ENCODE measurements around the gene CACNA2D2. TPM values are rescaled to one million over a fixed set of nuclear protein-coding genes. Genes with fewer than 3 reads are reported as not detected.

CACNA2D2 gene
- total RNA-seq, 1 experiment from 2014 or later, result 0.59 TPM

GRCh38 chr3:50393061-50393460 is 110.4 kb downstream of the CACNA2D2 start:
- in situ Hi-C loops (cut with HindIII; ENCODE audit: low pct_unique_long_range_greater_than_20kb, low sequenced_read_pairs), result no loop called here
- Histone ChIP-seq H3K4me1 (ENCODE audit: control insufficient read depth, insufficient read depth, low read length) (no peaks in the 10 kb centered on the region), H3K4me3 (ENCODE audit: low read depth in 2 of 2, low read length in 2 of 2) (no peak overlapping the region), H3K27me3 (ENCODE audit: control insufficient read depth, insufficient read depth, low read length) (no peaks in the 10 kb centered on the region), H3K9me3 (ENCODE audit: control insufficient read depth, insufficient read depth, low read depth, low read length) (no peaks in the 10 kb centered on the region), H3K27ac (ENCODE audit: low read length) (no peak overlapping the region), H3K36me3 (ENCODE audit: control insufficient read depth, insufficient read depth, low read length) (no peaks in the 10 kb centered on the region)
- POLR2A ChIA-PET, result no interaction called here
- intact Hi-C loops (cut with micrococcal nuclease; ENCODE audit: unreplicated experiment), result no loop called here
- CTCF ChIA-PET, result no interaction called here
- no TSS peak for BruUV-seq (replicated peaks)
- ATAC-seq (no peak), DNase-seq (ENCODE audit: low read depth, low spot score) (no peak)
- TF ChIP-seq TCF7L2 (IDR thresholded peaks at IDR 0.05; ENCODE audit: low read depth, low read length) (no peak), SIN3A (IDR thresholded peaks at IDR 0.05; ENCODE audit: borderline replicate concordance, insufficient read depth, low read depth, low read length) (no peak), POLR2AphosphoS5 (IDR thresholded peaks at IDR 0.05; ENCODE audit: low read depth, low read length) (no peak), REST (IDR thresholded peaks at IDR 0.05; ENCODE audit: insufficient read depth in 1 of 2, low read depth in 2 of 2, low read length in 1 of 2) (no peak), CTCF (IDR thresholded peaks at IDR 0.05) (no peak)

GRCh38 chr3:50392101-50392715 is 111.2 kb downstream of the CACNA2D2 start:
- in situ Hi-C loops (cut with HindIII; ENCODE audit: low pct_unique_long_range_greater_than_20kb, low sequenced_read_pairs), result no loop called here
- no peaks in the 10 kb centered on the region for H3K36me3 ChIP-seq (ENCODE audit: control insufficient read depth, insufficient read depth, low read length)
- H3K9me3 ChIP-seq (ENCODE audit: control insufficient read depth, insufficient read depth, low read depth, low read length), result no peaks in the 10 kb centered on the region
- no peak for TF ChIP-seq REST (IDR thresholded peaks at IDR 0.05; ENCODE audit: insufficient read depth in 1 of 2, low read depth in 2 of 2, low read length in 1 of 2)
- ChIA-PET CTCF (interaction anchor here (0.6 kb wide), 2 partner anchors 10 kb away, joined by 6 to 8 read pairs; no protein-coding TSS in a partner anchor), POLR2A (interaction anchor here (0.6 kb wide), 2 partner anchors 11 to 715 kb away, joined by 3 to 8 read pairs; no protein-coding TSS in a partner anchor)
- no peak overlapping the region for H3K4me3 ChIP-seq (ENCODE audit: low read depth in 2 of 2, low read length in 2 of 2)
- H3K27me3 ChIP-seq (ENCODE audit: control insufficient read depth, insufficient read depth, low read length), result no peaks in the 10 kb centered on the region
- intact Hi-C loops (cut with micrococcal nuclease; ENCODE audit: unreplicated experiment), result no loop called here
- no peak overlapping the region for H3K27ac ChIP-seq (ENCODE audit: low read length)
- ATAC-seq (no peak), DNase-seq (ENCODE audit: low read depth, low spot score) (no peak)
- H3K4me1 ChIP-seq (ENCODE audit: control insufficient read depth, insufficient read depth, low read length), result no peaks in the 10 kb centered on the region
- no TSS peak for BruUV-seq (replicated peaks)
